ENCODE results near the gene ENTPD7.

The ENTPD7 gene

DNA sequence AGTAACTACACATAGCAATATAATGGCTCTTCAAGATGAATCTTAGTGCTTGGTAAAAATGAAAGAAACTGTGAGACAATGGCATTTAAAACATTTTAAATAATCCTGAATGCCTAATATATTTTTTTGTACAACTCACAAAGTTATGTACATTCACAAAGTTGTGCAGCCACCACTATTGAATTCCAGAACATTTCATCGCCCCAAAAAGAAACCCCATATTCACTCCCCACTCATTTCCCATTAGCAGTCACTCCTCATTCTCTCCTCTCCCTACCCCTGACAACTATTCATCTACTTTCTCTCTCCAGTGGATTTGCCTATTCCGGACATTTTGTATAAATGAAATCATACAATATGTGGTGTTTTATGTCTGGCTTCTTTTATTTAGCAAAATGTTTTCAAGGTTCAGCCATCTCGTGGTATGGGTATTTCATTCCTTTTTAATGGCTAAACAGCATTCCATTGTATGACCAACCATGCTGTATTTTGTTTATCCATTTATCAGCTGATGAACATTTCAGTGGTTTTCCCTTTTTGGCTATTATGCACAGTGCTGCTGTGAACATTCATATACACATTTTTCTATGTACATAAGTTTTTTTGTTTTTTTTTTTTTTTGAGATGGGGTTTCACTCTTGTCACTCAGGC, 34.7 kb downstream of the ENTPD7 start:
- H3K36me3 ChIP-seq (ENCODE audit: insufficient read depth): no peaks in the 10 kb centered on the region
- no peak overlapping the region for H3K27ac ChIP-seq
- no peak overlapping the region for H3K4me3 ChIP-seq (IDR thresholded peaks at IDR 0.05; ENCODE audit: insufficient read depth, low read depth, low read length)

GRCh38 chr10:99695761-99696160, 36.5 kb downstream of the ENTPD7 start:
- Histone ChIP-seq H3K4me2 (no peak overlapping the region), H4K20me1 (ENCODE audit: insufficient read depth) (no peaks in the 10 kb centered on the region), H3K4me3 (IDR thresholded peaks at IDR 0.05; ENCODE audit: insufficient read depth, low read depth, low read length) (no peak overlapping the region), H3K9ac (no peak overlapping the region), H3K27me3 (ENCODE audit: insufficient read depth, low read depth) (no peaks in the 10 kb centered on the region), H3K79me2 (ENCODE audit: insufficient read depth, low read depth) (no peaks in the 10 kb centered on the region), H2AFZ (ENCODE audit: low read depth) (no peak overlapping the region), H3K27ac (no peak overlapping the region), H3K36me3 (ENCODE audit: insufficient read depth) (no peaks in the 10 kb centered on the region), H3K4me1 (ENCODE audit: low read depth, poor library complexity, severe bottlenecking) (no peaks in the 10 kb centered on the region)
- TF ChIP-seq, protein P1, sequence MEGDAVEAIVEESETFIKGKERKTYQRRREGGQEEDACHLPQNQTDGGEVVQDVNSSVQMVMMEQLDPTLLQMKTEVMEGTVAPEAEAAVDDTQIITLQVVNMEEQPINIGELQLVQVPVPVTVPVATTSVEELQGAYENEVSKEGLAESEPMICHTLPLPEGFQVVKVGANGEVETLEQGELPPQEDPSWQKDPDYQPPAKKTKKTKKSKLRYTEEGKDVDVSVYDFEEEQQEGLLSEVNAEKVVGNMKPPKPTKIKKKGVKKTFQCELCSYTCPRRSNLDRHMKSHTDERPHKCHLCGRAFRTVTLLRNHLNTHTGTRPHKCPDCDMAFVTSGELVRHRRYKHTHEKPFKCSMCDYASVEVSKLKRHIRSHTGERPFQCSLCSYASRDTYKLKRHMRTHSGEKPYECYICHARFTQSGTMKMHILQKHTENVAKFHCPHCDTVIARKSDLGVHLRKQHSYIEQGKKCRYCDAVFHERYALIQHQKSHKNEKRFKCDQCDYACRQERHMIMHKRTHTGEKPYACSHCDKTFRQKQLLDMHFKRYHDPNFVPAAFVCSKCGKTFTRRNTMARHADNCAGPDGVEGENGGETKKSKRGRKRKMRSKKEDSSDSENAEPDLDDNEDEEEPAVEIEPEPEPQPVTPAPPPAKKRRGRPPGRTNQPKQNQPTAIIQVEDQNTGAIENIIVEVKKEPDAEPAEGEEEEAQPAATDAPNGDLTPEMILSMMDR (conservative IDR thresholded peaks at IDR 0.05; ENCODE audit: low read depth, low read length): no peak

More for the DNA sequence above, 34.7 kb downstream of the ENTPD7 start:
- H3K79me2 ChIP-seq (ENCODE audit: insufficient read depth, low read depth): no peaks in the 10 kb centered on the region
- H2AFZ ChIP-seq (ENCODE audit: low read depth): no peak overlapping the region
- H3K4me2 ChIP-seq: no peak overlapping the region
- H4K20me1 ChIP-seq (ENCODE audit: insufficient read depth): no peaks in the 10 kb centered on the region
- TF ChIP-seq, protein P1 (conservative IDR thresholded peaks at IDR 0.05; ENCODE audit: low read depth, low read length): no peak
- H3K4me1 ChIP-seq (ENCODE audit: low read depth, poor library complexity, severe bottlenecking): no peaks in the 10 kb centered on the region
- no peaks in the 10 kb centered on the region for H3K27me3 ChIP-seq (ENCODE audit: insufficient read depth, low read depth)
- no peak overlapping the region for H3K9ac ChIP-seq

DNA sequence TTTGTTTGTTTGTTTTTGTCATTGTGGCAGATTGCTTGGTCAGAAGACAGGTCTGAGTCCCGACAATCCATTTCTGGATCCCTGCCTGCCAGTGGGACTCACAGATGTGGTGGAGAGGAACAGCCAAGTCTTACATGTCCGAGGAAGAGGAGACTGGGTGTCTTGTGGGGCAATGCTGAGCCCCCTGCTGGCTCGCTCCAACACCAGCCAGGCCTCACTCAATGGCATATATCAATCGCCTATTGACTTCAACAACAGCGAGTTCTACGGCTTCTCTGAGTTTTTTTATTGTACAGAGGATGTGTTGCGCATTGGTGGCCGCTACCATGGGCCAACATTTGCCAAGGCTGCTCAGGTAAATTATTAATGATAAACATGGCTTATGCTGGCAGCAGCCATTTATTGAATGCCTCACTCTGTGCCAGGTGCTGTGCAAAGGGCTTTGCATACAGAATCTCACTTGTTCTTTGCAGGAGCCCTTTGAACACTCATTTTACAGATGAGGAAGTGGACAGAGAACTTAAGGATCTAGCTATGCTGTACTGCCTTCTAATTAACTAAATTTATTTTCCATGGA, 39.3 kb downstream of the ENTPD7 start:
- Histone ChIP-seq H3K4me1 (ENCODE audit: low read depth, poor library complexity, severe bottlenecking) (no peaks in the 10 kb centered on the region), H3K9ac (no peak overlapping the region), H3K4me2 (no peak overlapping the region), H4K20me1 (ENCODE audit: insufficient read depth) (no peaks in the 10 kb centered on the region), H3K27ac (no peak overlapping the region), H2AFZ (ENCODE audit: low read depth) (no peak overlapping the region), H3K79me2 (ENCODE audit: insufficient read depth, low read depth) (no peaks in the 10 kb centered on the region), H3K36me3 (ENCODE audit: insufficient read depth) (no peaks in the 10 kb centered on the region; the same call in 1 of the 2 replicates), H3K27me3 (ENCODE audit: insufficient read depth, low read depth) (no peaks in the 10 kb centered on the region), H3K4me3 (IDR thresholded peaks at IDR 0.05; ENCODE audit: insufficient read depth, low read depth, low read length) (no peak overlapping the region)
- TF ChIP-seq, protein P1 (conservative IDR thresholded peaks at IDR 0.05; ENCODE audit: low read depth, low read length): no peak

DNA sequence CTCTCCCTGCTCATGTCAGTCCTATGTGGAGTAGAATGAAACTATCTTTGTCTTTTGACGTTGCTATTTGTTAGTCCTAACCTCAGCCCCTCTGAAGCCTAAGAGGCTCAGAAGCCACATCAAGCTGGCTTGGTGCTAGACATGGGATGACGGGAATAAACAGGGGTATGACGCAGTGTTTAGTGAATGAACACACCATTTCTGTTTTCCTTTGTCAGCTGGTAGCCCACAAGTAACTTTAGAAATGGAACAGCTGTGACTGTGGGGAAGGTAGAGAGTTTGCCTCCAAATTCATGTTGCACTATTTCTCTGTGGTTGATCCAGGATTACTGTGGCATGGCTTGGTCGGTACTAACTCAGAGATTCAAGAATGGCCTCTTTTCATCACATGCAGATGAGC, 41.3 kb downstream of the ENTPD7 start:
- no peak overlapping the region for H3K4me3 ChIP-seq (IDR thresholded peaks at IDR 0.05; ENCODE audit: insufficient read depth, low read depth, low read length)
- TF ChIP-seq, protein P1 (conservative IDR thresholded peaks at IDR 0.05; ENCODE audit: low read depth, low read length): no peak
- H3K4me2 ChIP-seq: no peak overlapping the region
- H3K36me3 ChIP-seq (ENCODE audit: insufficient read depth): no peaks in the 10 kb centered on the region; the same call in 1 of the 2 replicates
- no peak overlapping the region for H3K9ac ChIP-seq
- H4K20me1 ChIP-seq (ENCODE audit: insufficient read depth): no peaks in the 10 kb centered on the region
- H3K79me2 ChIP-seq (ENCODE audit: insufficient read depth, low read depth): no peaks in the 10 kb centered on the region
- H3K27ac ChIP-seq: no peak overlapping the region
- no peaks in the 10 kb centered on the region for H3K27me3 ChIP-seq (ENCODE audit: insufficient read depth, low read depth)
- H2AFZ ChIP-seq (ENCODE audit: low read depth): no peak overlapping the region
- H3K4me1 ChIP-seq (ENCODE audit: low read depth, poor library complexity, severe bottlenecking): no peaks in the 10 kb centered on the region
